HEK293T (cell line): ENCODE measurements around the gene CLN5.

Experiments
- CTCF ChIA-PET: fragments of 350-600 bp; formaldehyde crosslinking; extraction: SDS; loops from one replicate; lab custom pipeline; 2021; ENCODE audit warnings: antibody characterized with exemption, inconsistent platforms; lab: Yijun Ruan, JAX
- POLR2A ChIA-PET: fragments of 350-600 bp; formaldehyde crosslinking; extraction: SDS; loops from one replicate; lab custom pipeline; 2020; ENCODE audit warnings: antibody characterized with exemption, inconsistent platforms; lab: Yijun Ruan, JAX
- DNase-seq: peaks from one replicate; pipeline ENCODE4 v3.0.0; 2012; ENCODE audit warnings: mixed read lengths; ENCODE audit errors: extremely low spot score
- ARNT ChIP-seq: fragments of 450-650 bp; IDR thresholded peaks from 2 replicates; pipeline ENCODE4 v1.6.1; 2017; ENCODE audit warnings: mild to moderate bottlenecking
- BHLHE40 ChIP-seq: fragments of 450-650 bp; IDR thresholded peaks from 2 replicates; pipeline ENCODE4 v1.6.1; 2016; ENCODE audit warnings: mild to moderate bottlenecking, moderate library complexity, borderline replicate concordance
- CTBP1 ChIP-seq: fragments of 450-650 bp; IDR thresholded peaks from 2 replicates; pipeline ENCODE4 v1.6.1; 2016; ENCODE audit warnings: borderline replicate concordance
- ELF4 ChIP-seq: fragments of 450-650 bp; IDR thresholded peaks from 2 replicates; pipeline ENCODE4 v1.6.1; 2017; ENCODE audit warnings: antibody characterized with exemption
- FOXA1 ChIP-seq: fragments of 450-650 bp; IDR thresholded peaks from 2 replicates; pipeline ENCODE4 v1.6.1; 2016; ENCODE audit warnings: mild to moderate bottlenecking
- FOXK2 ChIP-seq: fragments of 450-650 bp; IDR thresholded peaks from 2 replicates; pipeline ENCODE4 v1.6.1; 2016; ENCODE audit warnings: mild to moderate bottlenecking
- FOXM1 ChIP-seq: fragments of 450-650 bp; IDR thresholded peaks from 2 replicates; pipeline ENCODE4 v1.6.1; 2017; ENCODE audit warnings: mild to moderate bottlenecking, borderline replicate concordance
- HDGF ChIP-seq: fragments of 450-650 bp; IDR thresholded peaks from 2 replicates; pipeline ENCODE4 v1.6.1; 2017; ENCODE audit warnings: antibody characterized with exemption, borderline replicate concordance
- L3MBTL2 ChIP-seq: fragments of 450-650 bp; conservative IDR thresholded peaks from 2 replicates; pipeline ENCODE4 v1.6.1; 2016; ENCODE audit warnings: mild to moderate bottlenecking
- LEF1 ChIP-seq: fragments of 450-650 bp; IDR thresholded peaks from 2 replicates; pipeline ENCODE4 v1.6.1; 2017; ENCODE audit warnings: mild to moderate bottlenecking, borderline replicate concordance
- NFRKB ChIP-seq: fragments of 450-650 bp; IDR thresholded peaks from 2 replicates; pipeline ENCODE4 v1.6.1; 2016; ENCODE audit warnings: mild to moderate bottlenecking, moderate library complexity
- SP1 ChIP-seq: fragments of 450-650 bp; IDR thresholded peaks from 2 replicates; pipeline ENCODE4 v1.6.1; 2017
- SUZ12 ChIP-seq: fragments of 450-650 bp; IDR thresholded peaks from 2 replicates; pipeline ENCODE4 v1.6.1; 2016; ENCODE audit warnings: mild to moderate bottlenecking
- TARDBP ChIP-seq: fragments of 450-650 bp; IDR thresholded peaks from 2 replicates; pipeline ENCODE4 v1.6.1; 2016
- ZNF384 ChIP-seq: fragments of 450-650 bp; IDR thresholded peaks from 2 replicates; pipeline ENCODE4 v1.6.1; 2016
- TF ChIP-seq, protein P1 (sequence below): fragments of 450-650 bp; IDR thresholded peaks from 2 replicates; pipeline ENCODE4 v1.6.1; 2016

Gene CLN5

DNA sequence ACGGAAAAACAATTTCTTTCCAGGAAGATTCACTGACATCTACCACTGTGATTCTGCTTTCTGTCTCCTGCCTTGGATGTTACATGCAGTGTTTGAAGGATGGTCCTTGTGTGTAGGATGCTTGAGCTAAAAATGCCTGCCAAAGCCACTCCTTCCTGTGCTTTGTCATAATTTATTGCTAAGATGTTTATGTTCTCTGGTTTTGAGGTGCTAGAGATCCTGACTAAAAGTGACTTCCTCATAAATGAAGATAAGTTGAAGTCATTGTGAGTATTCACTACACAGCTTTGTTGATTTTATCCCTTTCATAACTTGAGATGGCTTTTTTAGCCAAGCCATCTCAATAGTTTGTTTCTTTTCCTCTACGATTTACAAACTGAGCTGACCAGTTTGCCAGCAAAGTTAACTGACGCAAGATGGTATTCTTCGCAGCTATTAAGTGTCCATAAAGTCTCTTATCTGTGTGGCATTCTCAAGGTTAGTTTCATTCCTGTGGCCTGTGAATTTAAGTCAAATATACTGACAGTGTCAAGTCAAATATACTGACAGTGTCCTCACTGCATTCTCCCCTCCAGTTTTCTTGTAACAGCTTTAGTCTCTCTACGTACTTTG is 50.8 kb downstream of the CLN5 start:
- POLR2A ChIA-PET = interaction anchor here (2.8 kb wide), 1 partner anchor 16 kb away, joined by 21 read pairs; the partner anchor contains the start of gene FBXL3
- DNase-seq = no peak
- CTCF ChIA-PET = interaction anchor here (0.7 to 0.8 kb wide), 2 partner anchors 12 to 16 kb away, joined by 3 to 4 read pairs; no protein-coding TSS in a partner anchor
- no peak for TF ChIP-seq TARDBP
- TF ChIP-seq ARNT = no peak
- TF ChIP-seq FOXK2 = no peak
- no peak for TF ChIP-seq CTBP1
- no peak for TF ChIP-seq HDGF
- no peak for TF ChIP-seq SUZ12
- TF ChIP-seq ELF4 = no peak
- TF ChIP-seq ZNF384 = no peak
- TF ChIP-seq, protein P1, sequence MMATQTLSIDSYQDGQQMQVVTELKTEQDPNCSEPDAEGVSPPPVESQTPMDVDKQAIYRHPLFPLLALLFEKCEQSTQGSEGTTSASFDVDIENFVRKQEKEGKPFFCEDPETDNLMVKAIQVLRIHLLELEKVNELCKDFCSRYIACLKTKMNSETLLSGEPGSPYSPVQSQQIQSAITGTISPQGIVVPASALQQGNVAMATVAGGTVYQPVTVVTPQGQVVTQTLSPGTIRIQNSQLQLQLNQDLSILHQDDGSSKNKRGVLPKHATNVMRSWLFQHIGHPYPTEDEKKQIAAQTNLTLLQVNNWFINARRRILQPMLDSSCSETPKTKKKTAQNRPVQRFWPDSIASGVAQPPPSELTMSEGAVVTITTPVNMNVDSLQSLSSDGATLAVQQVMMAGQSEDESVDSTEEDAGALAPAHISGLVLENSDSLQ = no peak
- TF ChIP-seq NFRKB = no peak

DNA sequence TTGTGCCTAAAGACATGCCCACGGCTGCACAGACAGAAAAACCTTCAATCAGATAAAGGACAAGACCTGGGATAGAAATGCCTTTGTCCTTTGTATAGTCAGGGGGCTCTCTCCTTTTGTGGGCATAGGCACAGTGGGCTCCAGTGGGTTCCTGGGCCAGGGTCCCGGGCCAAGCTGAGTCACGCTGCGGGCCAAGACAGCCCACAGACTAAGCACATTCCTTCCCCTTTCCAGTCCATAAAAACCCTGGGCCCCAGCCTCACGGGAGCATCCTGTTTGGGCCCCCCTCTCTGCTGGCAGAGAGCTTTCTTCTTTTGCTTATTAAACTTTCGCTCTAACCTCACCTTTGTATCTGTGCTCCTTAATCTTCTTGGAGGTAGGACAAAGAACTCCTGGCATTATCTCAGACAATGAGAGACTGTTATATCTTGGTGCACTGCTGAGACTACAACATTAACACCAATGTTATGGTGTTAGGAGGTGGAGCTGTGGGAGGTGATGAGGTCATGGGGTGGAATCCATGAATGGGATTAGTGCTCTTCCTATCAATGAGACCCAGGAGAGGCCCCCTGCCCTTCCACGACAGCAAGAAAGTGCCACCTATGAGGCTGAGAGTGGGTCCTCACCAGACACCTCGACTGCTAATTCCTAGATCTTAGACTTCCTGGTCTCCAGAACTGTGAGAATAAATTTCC is 55.9 kb downstream of the CLN5 start:
- no peak for DNase-seq
- TF ChIP-seq HDGF (no peak), CTBP1 (no peak), ARNT (no peak), FOXM1 (no peak), TARDBP (no peak)
- CTCF ChIA-PET = no interaction called here
- POLR2A ChIA-PET = interaction anchor here (0.6 kb wide), 1 partner anchor 278 kb away, joined by 3 read pairs; no protein-coding TSS in a partner anchor

DNA sequence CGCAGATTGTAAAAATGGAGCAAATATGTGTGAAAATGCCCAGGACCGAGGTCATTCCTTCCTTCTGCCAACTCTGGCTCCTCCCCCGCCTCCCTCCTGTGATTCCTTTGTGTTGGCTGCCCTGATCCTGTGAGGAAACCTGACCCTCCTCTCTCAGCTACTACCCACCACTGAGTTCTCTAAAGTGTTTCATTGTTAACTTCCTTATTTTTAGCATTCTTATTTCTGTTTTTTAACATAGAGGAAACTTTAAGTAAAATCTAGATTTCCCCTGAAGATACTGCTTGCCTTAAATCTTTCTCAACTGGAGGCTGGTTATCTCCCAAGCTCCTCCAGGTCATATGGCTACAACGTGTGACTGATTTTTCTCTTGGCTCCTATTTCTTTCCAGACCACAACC is 56.8 kb downstream of the CLN5 start:
- ChIA-PET POLR2A (no interaction called here), CTCF (no interaction called here)
- TF ChIP-seq, protein P1 = no peak
- no peak for TF ChIP-seq NFRKB
- no peak for TF ChIP-seq SP1
- TF ChIP-seq LEF1 = no peak
- TF ChIP-seq SUZ12 = no peak
- no peak for TF ChIP-seq FOXM1
- TF ChIP-seq HDGF = no peak
- no peak for TF ChIP-seq ELF4
- TF ChIP-seq ARNT = no peak
- TF ChIP-seq CTBP1 = no peak
- no peak for TF ChIP-seq TARDBP
- TF ChIP-seq BHLHE40 = no peak
- TF ChIP-seq ZNF384 = no peak
- TF ChIP-seq L3MBTL2 = no peak
- DNase-seq = no peak

DNA sequence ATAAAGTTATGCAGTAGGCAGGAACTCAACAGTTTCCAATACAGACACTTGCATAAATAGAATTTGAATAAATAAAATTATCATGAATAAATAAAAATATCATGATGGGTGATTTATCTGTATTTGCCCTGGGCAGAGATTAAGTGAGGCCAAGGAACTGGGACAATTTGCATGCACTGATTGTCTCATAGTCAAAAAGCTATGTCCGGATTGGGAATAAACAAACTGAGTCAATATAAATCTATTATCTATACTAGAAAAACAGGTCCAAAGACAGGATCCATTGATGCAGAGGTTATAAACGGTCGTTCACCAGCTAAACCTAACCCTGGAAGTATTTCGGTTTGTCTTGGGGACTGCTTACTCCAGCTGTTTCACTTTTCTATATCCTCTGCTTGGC is 61.3 kb downstream of the CLN5 start:
- POLR2A ChIA-PET = no interaction called here
- CTCF ChIA-PET = no interaction called here
- TF ChIP-seq LEF1 = no peak
- TF ChIP-seq NFRKB = no peak
- no peak for TF ChIP-seq FOXM1
- no peak for TF ChIP-seq FOXA1
- TF ChIP-seq L3MBTL2 = no peak
- TF ChIP-seq, protein P1 = no peak
- TF ChIP-seq SUZ12 = no peak
- no peak for TF ChIP-seq CTBP1
- no peak for TF ChIP-seq FOXK2
- no peak for TF ChIP-seq ARNT
- DNase-seq = no peak
